AML-193 (cell line): ENCODE data around the gene SNX30.
A peak's percentile ranks its signal among the peaks of the same experiment; 100 is the strongest.
"Not testable (repeated sequence)": the region's sequence is repeated elsewhere in the genome, so short reads cannot be mapped to it uniquely, and the experiment has no call there.

Experiments used
- DNase-seq, 2 experiments: peaks; one replicate each; lab custom pipeline; 2025; lab: John Stamatoyannopoulos, UW

SNX30 gene, protein sequence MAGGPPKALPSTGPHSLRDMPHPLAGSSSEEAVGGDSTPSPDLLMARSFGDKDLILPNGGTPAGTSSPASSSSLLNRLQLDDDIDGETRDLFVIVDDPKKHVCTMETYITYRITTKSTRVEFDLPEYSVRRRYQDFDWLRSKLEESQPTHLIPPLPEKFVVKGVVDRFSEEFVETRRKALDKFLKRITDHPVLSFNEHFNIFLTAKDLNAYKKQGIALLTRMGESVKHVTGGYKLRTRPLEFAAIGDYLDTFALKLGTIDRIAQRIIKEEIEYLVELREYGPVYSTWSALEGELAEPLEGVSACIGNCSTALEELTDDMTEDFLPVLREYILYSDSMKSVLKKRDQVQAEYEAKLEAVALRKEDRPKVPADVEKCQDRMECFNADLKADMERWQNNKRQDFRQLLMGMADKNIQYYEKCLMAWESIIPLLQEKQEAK

DNA sequence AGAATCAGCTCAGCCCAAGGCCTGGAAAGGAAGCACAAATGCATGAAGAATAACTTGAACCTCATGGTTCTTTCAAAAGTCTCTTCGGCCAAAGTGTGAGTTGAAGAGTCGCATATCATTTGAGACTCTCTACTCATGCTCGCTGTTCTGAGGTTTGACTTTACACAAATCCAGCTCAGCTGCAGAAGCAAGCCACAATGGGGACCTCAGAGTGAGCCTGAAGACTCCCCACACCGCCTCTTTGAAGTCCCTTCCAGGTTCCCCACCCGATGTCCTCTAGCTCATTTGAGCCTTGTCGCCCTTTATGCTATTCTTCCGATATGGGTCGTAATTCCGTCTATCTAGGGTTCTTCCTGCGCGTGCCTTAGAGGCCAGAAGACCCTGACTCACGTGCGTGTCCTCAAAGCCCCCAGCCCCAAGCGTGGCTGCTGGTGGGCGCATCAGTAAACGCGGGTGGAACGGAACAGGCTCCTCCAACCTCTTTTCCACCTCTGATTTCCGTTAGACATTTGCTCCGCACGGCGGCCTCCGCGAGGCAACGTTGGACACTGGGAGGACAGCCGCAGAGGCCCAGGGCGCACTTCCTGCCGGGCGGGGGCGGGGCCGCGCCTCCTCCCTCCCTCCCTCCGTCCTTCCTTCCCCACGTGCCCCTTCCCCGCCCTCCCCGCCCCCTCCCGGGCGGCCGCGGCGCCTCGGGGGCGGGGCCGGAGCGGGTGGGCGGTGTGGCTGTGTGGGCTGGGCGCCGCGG, at the start of gene SNX30:
TSS of gene SNX30 (plus strand) at position 745 of the 748 bp plus-strand sequence. CDS start 242 bp downstream, outside the sequence.
- DNase-seq: peak; percentile 80

DNA sequence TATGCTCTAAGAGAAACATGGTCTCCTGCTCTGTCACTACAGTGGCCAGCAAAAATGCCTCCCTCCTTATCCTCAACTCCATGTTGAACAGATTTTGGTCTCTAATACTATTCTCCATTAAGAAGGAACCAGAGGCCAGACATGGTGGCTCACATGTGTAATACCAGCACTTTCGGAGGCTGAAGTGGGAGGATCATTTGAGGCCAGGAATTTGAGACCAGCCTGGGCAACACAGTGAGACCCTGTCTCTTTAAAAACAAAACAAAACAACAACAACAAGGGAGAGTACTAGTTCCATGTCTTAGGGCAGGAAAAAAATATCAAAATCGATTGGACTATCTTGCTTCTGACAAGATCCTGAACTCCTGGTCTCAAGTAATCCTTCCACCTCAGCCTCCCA, 47.3 kb upstream of the SNX30 start:
- no peak for DNase-seq

DNA sequence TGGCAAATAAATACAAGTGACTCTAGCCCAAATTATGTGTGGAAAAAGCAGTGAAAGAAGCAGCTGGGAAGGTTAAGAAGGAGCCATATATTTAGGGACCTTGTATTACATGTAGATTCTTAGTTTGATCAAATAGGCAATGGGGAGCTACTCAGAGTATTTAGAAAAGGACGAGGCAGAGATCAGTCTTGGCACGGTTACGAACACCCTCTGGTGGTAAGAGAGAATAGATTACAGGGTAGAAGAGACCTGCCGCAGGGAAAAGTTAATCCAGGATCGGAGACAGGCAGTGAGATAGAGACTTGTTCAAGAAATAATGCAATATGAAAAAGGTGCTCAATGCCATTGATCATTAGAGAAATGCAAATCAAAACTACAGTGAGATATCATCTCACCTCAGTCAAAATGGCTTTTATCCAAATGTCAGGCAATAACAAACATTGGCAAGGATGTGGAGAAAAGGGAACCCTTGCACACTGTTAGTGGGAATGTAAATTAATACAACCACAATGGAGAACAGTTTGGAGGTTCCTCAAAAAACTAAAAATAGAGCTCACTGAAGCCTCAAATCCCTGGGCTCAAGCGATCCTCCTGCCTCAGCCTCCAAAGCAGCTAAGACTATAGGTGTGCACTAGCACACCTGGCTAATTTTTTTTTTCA, 44.7 kb upstream of the SNX30 start:
- DNase-seq: no peak

DNA sequence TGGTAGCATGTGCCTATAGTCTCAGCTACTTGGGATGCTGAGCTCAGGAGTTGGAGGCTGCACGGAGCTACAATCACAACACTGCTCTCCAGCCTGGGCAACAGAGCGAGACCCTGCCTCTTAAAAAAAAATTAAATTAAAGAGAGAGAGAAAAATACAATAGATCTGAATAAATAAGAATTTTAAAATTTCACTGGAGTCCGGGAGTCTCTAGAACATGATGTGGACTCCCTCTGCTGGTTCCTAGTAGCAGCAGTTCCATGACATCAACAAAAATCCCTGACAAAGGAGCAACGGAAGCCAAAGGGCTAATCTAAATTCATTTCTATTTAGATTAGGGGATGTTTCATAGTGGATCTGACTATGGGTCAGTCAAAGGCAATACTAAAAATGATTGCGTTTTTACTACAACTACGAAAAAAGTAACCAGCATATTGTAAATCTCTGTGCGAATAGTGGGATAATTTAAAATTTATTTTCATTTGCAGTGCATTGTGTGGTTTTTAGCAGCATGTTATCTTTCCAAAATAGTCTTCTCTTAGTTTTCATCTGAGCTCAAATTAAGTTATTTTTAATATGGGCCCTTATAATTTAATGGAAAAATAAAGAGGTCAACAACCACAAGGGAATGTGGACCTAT, 39.4 kb upstream of the SNX30 start:
- peak; percentile 1 to 15 for DNase-seq

DNA sequence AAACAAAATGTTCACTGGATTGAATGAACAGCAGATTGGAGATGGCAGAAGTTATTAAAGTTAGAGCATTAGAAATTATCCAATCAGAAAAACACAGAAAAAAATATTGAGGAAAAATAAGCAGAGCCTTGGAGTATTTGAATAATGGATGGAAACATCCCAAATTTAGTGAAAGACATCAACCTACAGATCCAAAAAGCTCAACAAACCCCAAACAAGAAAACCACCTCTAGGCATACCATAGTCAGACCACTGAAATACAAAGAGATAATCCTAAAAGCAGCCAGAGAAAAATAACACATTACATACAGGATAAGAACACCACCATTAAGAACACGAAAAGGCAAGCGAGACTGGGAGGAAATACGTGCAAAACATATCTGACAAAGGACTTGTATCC, 37.9 kb upstream of the SNX30 start:
- no peak for DNase-seq

DNA sequence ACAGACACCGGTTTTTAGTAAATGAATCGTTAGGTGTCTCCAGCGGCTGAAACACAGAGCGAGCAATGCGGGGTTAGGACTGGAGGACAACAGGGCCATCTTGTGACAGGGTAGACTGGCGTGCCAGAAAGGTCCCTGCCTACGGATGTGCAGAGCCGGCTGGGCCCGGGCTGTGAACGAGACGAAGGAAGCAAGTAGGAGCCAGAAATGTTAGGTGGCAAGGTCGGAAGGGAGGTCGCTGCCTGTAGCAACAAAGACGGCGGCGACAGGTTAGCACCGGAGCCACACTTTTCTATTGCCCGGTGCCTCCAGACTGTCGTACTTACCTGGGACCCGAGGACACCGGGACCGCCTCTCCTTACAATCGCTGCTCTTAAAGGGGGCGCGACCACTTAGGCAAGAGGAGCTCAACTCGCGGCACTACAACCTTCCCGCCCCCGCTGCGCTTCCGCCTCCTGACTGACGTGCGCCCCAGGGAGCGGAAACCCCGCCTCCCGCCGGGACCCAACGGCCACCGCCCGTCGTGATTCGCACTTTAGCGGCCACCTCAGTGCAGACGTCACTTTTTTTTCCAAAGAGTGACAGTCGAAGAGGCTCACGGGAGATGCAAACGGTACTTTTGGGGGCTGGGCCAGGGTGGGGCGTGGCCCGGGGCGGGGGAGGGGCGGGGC, 32.8 kb upstream of the SNX30 start, which contains the start of gene INIP:
TSS of gene INIP (minus strand) at position 457 of the 671 bp plus-strand sequence. CDS start 1,632 bp downstream, outside the sequence.
- peak; percentile 91 to 92 for DNase-seq

DNA sequence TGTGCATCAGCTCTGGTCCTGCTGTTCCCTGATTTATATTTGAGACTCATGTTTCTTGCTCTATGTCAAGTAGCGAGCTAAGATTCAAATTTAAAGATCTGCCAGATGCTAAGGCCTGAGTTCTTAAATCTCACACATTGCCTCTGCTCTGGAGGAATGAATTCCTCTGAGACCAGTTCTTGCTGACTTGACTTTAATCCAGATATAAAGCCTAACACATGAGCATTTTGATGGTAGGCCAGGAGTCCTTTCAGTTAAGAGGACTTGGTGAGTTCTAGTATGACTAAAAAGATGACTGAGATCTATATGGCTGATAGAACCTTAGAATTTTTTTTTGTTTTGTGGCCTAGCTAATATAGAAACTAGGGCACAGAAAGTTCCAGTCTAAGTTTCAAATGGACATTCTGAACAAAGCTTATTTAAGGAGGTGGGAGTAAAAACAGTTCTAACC, 31.3 kb upstream of the SNX30 start:
- DNase-seq: no peak

DNA sequence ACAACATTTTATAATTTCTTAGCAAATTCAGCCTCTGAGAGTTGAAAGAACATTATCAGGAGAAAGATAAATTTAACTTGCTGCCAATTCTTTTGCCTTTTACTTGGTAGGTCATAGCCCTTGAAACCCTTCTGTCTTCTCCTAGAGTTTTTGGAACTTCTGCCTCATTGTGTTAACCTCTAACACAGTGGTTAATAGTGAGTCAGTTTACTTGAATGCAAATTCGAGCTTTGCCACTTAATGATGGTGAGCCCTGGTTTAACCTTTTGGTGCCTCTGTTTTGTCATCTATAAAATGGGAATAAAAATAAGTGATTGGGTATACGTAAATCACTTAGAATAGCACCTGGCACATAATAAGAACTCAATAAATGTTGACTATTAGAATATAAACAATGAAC, 30.9 kb upstream of the SNX30 start:
- no peak for DNase-seq

DNA sequence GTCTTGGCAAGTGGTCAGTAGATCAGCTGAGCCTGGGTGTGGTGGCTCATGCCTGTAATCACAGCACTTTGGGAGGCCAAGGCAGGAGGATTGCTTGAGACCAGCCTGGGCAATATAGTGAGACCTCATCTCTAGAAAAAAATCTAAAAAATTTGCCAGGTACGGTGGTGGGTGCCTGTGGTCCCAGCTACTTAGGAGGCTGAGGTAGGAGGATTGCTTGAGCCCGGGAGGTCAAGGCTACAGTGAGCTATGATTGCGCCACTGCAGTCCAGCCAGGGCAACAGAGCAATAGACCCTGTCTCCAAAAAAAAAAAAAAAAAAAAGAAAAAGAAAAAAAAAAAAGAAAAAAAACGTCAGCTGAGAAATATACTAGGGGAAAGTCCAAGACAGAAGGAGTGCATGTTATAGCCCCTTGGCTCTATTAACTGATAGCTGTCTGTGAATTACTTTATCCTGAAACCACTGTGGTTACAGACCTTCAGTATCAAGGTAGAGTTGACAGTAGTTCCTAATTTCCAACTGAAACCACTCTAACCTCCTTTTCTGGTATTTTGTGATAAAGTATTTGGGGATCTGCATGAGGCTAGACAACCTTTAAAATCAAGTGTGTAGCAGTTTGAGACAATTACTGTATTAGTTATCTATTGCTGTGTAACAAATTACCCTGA, 30.3 kb upstream of the SNX30 start:
- DNase-seq: no peak

DNA sequence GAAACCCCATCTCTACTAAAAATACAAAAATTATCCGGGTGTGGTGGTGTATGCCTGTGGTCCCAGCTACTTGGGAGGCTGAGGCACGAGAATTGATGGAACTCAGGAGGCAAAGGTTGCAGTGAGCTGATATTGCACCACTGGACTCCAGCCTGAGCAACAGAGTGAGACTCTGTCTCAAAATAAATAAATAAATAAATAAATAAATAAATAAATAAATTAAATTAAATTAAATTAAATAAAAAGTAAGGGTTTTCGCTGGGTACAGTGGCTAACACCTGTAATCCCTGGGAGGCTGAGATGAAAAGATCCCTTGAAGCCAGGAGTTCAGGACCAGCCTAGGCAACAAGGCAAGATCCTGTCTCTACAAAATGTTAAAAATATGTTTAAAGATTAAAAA, 27.8 kb upstream of the SNX30 start:
- DNase-seq: not testable (repeated sequence)

DNA sequence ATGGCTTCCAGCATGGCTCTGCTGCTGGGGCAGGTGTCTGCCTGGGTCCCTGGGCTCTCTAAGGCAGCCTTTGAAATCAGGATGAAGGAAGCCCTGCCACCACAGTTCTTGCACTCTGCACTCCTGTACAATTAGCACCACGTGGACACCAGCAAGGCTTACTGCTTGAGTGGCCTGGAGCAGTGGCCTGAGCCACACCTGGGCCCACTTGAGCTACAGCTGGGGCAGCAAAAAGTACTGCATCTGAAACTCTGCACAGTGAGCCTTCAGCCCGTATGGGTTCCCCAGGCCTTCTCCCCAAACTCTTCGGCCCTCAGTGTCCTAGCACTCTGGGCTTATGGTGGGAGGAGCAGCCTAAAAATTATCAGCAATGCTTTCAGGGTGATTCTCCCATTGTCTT, 24.6 kb upstream of the SNX30 start:
- no peak for DNase-seq

DNA sequence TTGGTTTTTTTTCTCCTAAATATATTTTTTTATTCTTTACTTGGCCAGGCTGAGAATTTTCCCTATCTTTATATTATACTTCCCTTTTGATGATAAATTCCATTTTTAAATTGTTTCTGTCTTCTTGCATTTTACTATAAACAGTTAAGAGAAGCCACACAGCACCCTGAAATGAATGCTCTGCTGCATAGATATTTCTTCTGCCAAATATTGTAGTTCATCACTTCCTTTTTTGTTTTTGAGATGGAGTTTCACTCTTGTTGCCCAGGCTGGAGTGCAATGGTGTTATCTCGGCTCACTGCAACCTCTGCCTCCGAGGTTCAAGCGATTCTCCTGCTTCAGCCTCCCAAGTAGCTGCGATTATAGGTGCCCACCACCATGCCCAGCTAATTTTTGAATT, 24.1 kb upstream of the SNX30 start:
- DNase-seq: no peak

DNA sequence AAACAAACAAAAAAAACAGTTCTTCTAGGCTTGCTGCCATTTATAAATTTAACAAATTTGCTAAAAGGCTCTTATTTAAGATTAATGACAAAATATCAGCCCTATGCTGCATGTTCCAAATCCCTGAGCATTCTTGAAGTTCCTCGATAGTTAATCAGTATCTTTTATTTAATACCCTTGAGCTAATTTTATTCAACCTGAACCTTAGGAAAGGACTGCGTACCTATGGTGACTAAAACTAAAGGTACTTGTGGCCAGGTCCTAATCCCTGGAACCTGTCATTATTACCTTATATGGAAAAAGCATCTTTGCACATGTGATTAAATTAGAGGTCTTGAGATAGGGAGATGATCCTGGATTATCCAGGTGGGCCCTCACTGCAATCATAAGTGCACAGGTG, 22.2 kb upstream of the SNX30 start:
- no peak for DNase-seq

DNA sequence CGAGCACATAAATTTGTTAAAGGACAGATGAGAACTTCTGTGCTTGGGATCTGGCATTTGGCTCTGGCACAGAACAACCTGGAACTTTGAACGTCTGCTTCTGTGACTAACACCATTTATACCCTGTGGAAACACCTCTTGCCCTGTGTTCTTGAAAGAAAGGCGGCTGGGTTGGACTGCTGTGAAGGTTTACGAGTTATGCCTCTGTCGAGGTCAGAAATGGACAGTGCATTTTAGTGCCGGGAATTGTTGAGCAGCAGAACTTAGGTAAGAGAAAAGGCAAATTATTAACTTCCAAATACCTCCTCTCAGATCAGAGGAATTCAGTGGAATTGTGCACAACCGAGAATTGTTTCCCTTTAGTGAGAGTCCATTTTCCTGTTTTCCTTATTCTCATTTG, 18.6 kb upstream of the SNX30 start:
- no peak for DNase-seq

DNA sequence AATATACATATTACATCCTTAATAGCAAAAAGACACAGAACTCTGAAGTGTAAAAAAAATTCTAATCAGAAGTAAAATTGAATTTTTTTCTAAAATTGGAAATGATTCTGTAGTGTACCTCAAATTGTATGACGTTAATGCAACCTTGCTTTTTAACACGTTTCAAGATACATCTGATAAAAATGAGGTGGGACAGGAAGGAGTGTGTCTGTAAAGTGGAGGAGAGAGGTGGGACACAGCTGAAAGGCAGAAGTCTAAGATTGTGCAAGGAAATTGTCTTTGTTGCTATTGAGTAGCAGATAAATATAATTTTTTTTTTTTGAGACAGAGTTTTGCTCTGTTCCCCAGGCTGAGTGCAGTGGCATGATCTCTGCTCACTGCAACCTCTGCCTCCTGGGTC, 15.7 kb upstream of the SNX30 start:
- no peak for DNase-seq

DNA sequence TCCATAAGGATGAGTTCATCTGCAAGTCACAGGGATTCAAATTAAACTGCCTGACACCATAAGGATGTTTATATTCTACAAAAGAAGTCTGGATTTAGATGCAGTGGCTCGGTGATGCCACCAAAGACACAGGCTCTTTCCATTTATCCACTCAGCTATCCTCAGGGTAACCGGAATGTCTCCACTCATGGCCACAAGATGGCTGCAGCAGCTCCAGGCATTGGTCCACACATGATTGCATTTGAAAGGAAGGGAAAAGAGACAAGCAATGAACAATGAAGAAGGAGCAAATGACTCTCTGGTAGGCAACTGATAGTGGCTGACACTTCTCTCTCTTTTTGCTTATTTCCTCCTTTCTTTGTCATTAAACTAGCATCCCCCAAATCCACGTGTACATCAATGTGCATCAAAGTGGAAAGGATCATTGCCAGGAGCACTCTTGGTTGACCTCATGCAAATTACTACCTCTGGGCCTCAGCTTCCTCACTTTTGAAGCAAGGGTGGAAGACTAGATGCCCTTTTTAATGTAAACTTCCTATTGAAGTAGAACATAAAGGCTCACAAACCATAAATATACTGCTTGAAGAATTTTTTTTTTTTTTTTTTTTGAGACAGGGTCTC, 7.2 kb upstream of the SNX30 start:
- DNase-seq: no peak

DNA sequence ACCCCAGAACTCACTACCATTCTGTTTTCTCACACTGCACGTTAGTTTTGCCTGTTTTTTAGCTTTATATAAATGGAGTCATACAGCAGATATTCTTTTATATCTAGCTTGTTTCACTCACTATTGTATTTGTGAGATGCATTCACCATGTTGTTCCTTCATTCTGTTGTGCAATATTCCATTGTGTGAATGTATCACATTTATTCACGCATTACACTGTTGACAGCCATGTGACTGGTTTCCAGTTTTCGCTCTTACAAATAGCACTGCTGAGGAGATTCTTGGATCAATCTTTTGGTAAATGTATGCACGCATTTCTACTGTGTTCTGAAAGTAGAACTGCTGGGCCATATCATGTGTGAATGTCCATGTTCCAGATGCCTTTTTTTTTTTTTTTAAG, 6.4 kb upstream of the SNX30 start:
- no peak for DNase-seq

DNA sequence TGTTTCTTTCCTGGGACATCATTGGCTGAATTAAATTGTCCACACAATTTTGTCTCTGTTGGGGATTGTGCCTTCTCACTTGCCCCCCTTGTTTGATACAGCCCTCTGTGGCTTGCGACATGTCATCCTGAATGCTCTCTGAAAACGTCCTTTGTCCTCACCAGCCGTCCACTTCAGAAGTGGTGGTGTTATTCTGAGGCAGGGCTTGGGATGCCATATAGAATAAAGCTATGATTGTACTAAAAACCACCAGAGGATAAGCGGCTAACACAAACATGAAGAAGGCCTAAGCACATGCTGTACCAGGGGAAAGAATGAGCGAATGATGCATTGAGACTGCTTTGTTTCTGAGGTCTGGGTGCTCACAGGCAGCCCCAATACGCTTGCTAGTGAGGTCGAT, 3.5 kb upstream of the SNX30 start:
- DNase-seq: no peak

DNA sequence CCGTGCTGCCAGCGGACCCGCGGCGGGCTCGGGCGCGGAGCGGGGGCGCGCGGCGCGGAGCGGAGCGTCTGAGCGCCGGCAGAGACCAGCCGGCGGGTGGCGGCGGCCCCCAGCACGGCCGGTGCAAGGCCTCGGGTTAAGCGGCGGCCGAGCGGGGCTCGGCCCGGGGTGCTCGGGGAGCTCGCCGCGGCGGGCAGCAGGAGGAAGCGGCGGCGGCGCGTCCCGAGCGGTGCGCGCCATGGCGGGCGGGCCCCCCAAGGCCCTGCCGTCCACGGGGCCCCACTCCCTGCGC, 150 bp downstream of the SNX30 start:
- no peak for DNase-seq

DNA sequence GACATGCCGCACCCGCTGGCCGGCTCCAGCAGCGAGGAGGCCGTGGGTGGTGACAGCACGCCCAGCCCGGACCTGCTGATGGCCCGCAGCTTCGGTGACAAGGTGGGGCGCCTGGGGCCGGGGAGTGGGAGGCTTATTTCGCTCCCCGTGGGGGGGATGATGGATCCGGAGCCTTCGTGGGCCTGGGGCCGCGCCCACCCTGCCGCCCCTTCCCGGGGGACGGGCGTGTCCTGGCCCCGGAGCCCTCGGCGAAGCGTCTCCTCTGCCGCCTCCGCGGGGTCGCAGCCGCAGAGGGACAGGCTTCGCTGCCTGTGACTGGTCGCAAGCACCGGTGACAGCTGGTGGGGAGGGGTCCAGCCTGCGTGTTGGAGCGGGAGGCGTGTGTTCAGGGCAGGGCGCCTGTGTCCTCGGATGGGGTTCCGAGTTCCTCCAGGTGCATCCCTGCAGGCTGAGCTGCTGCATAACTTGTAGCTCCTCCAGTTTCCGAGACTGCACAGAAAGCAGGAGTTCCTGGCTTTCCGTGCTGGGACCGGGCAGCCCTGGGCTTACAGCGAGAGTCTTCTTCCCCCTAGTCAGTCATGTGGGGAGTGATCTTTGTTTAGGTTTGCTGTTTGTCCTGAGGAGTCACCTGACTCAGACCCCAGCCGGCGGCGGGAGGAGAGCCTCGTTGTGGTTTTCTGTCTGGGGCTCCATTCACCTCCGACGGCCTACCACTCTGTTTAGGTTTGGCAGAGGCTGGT, 666 bp downstream of the SNX30 start:
- peak; percentile 40 to 42 for DNase-seq
